Activated CD4-positive, CD25-positive, alpha-beta regulatory T cell treated with anti-CD3 and anti-CD28 coated beads, Interleukin-2, amount 50 U/mL, for 72 hours (primary cell): ENCODE results near the gene BRI3BP.
"Not testable (repeated sequence)": the region's sequence is repeated elsewhere in the genome, so short reads cannot be mapped to it uniquely, and the experiment has no call there.

Experiments used
- DNase-seq: peaks from one replicate; pipeline ENCODE4 v3.0.0; 2021

BRI3BP gene

DNA sequence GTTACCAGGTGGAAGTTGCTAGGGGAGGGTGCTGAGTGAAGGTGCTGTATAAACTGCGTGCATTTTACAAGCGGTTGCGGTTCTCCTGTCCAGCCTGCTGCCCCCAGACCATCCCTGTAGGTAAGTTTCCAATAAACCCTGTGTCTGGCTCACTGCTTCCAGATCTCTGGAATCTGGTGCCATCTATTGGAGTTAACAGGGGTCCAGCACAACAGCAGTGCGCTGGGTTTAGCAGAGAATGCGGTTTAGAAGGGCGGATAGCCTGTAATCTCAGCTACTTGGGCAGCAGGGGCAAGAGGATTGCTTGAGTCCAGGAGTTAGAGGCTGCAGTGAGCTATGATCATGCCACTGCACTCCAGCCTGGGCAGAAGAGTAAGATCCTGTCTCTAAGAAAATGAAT lies 76.7 kb downstream of the BRI3BP start:
- DNase-seq: no peak

DNA sequence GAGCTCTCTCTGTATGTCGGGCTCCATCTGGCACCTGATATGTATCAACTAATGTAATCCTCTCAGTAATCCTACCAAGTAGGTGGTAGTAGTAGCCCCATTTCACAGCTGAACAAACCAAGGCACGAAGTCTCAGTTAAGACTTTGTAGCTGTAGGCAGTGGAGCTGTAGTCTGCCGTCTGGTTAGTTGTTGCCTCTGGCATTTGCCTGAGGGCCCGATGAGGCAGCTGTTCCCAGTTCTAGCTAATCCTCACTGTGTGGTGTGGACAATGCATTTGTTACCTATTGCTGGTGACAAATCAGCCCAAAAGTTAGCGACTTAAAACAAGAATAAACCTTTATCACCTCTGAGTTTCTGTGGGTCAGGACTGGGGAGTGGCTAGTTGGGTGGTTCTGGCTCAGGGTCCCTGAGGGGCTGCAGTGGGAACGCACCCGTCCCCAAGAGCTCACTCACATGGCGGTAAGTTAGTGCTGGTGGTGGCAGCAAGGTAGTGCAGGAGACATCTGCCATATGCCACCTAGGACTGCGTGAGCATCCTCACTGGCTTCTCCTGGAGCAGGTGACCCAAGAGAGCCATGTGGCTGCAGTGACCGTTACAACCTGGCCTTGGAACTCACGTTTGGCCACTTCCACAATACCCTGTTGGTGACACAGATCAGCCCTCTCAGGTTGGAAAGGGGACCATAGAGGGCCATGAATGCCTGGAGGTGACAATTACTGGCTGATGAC lies 77.4 kb downstream of the BRI3BP start:
- no peak for DNase-seq

DNA sequence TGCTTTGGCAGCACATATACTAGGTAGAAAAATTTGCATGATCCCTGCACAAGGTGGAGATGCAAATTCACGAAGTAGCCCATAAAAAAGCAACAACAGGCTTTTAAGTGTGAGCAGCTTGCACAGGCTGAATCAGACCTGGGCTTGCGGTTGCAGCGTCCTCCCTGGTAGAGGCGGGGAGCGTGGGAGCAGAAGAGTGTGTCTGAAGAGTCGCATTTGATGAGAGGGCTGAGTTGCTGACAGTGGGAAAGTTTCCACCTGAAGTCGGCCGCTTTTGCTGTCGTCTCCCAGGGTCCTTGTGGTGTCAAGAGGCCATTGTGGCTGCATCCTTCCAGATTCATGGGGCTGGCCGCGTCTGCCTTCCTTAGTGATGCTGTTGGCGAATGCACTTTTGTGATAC lies 78.0 kb downstream of the BRI3BP start:
- DNase-seq: no peak

DNA sequence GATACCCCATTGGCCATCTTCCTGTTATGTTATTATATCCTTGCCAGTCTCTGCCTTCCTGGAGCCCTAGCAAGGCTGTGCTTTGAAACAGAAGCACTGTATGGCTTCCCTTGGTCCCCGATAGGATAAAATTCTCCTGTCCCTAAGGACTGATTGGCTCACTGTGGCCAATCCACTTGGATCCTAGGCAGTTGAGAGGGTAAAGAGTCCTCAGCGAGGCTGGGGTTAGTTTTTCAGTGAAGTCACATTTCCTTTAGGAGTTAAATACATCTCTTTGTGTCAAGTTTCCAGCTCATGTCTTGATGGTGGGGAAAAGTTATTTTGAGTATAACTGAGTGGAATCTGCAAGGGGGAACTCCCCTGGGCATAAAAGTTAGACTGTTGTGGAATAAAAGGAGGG lies 79.1 kb downstream of the BRI3BP start:
- no peak for DNase-seq

DNA sequence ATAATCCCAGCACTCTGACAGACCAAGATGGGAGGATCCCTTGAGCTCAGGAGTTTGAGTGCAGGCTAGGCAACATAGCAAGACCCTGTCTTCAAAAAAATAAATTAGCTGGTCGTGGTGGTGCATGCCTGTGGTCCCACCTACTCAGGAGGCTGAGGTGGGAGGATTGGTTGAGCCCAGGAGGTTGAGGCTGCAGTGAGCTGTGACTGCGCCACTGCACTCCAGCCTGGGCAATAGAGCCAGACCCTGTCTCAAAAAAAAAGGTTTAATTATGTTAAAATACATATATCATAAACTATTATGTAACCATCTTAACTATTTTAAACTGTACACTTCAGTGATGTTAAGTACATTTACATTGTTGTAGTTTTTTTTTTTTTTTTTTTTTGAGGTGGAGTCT lies 80.8 kb downstream of the BRI3BP start:
- DNase-seq: not testable (repeated sequence)

DNA sequence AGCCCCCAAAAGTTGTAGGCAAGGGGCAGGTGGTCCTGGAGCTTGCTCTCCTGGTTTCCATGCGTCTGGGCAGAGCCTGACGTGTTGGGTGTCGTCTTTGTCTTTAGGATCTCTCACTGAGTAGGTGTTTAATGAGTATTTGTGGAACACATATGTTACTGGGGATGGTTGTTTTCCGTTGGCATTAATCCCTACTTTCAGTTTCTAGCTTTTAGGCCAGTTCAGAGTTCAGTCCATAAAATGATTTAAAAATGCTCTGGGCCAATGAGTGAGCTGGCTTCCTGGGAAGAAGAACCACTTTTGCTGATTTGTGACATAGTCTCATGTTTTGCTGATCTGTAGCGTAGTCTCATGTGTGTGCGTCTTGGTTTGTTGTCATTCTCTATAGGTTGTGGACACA lies 82.7 kb downstream of the BRI3BP start:
- DNase-seq: no peak

DNA sequence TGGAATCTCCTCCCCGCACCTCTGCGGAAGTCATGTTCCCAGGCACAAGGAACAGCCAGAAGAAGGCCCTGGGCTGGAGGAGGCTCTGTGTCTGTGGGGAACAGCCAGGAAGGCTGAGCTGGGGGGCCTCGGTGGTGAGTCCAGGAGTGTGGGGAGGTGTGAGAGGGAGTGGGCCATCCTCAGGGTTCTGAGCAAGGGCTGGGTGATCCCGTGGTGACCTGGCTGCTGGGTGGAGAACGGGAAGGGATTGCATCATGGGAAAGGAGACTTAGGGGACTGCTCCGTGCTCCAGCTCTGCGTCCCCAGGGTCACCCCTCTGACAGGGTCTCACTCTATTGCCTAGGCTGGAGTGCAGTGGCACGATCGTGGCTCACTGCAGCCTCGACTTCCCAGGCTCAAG lies 85.6 kb downstream of the BRI3BP start:
- no peak for DNase-seq

DNA sequence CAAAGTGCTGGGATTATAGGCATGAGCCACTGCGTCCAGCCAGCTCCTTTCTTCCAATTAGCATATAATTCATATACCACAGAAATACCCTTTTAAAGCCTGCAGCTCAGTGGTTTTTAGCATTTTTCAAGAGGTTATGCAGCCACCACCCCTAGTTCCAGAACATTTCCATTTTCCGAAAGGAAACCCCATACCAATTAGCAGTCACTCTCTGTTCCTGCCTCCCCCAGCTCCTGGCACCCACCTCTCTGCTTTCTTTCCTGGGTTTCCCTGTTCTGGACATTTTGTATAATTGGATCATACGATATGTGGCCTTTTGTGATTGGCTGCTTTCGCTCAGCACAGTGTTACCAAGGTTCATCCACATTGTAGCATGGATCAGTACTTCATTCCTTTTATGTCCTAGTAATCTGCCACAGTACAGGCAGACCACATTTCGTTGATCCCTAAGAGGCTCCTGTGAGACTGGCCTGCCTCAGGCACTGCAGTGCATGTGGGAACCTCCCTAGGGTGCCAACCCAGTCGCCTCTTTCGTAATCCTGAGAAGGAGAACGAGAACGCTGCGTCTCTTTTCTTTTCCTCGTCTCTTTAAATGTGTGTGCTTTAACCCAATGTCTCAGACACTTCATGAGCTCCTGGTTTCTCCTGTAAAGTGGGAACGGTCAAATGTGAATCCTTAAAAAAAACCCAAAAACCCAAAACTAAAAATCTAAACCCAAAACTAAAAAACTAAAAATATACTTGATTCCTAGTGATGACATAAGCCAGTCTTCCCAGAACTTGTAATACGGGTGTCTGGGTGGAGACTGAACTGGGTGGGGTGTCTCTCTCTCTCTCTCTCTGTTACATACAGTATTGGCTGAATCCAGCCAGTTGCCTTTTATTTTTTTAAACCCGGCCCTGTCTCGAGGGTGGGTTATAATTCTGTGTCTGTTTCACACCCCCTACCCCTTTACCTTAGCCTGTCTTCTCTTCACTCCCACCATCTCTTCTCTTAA lies 86.5 kb downstream of the BRI3BP start:
- DNase-seq: no peak
